K562 treated with DMSO at 1 percent for 24 hours (cell line): ENCODE results near the gene ARHGAP8. TPM values are rescaled to one million over a fixed set of nuclear protein-coding genes. Genes with fewer than 3 reads are reported as not detected.

ENCODE experiments used
- total RNA-seq: library from RNA; unstranded; fragments of 300-600 nt; gene quantifications from 2 replicates; pipeline ENCODE4 v1.2.3, GENCODE V29; 2022; ENCODE audit warnings: low read depth; ENCODE audit not compliant: insufficient read depth

ARHGAP8 gene
- total RNA-seq: 1.0 and 1.7 TPM in 2 replicates

DNA sequence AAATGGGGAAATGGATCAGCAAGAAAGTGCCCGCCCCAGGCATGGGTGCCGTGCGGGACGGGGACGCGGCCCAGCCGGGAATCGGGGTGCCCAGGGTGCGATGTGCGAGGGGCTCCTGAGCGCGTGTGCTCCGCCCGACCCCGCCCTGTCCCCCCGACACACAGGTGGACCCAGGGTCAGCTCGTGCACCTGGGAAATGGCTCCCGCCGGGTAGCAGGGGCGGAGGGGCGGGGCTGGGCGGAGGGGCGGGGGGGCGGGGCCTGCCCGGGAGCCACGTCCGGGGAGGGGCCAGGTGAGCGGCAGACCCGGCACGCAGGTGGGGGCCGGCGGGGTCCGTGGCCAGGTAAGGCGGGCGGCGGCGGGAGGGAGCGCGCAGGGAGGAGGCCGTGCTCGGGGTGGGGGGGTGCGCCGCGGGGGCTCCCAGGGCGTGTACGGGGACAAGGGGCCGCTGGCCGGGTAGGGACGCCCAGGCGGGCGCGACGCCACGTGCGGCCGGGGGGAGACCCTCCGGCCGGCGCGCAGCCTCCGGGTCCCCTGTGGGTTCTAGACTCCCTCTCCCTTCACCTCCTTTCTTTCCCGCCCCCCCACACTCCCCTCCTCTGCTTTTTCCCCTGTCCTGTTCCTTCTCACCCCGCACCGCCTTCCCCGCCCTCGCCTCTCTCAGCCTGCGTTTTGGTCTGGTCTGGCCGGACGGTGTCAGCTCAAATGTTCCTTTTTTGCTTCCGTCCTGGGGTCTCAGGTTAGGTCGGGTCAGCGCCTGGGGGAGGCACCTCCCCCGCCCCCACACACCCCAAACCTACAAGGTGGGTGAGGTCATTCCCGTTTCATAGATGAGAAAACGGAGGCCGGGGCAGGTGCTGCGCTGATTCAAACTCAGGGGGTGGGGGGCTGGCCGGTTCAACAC is at the start of gene ARHGAP8:
Gene ARHGAP8 (plus strand): TSS at position 291 of the 904 bp plus-strand sequence. CDS start 33,953 bp downstream, outside the sequence.

Other genes starting within 250 kb of the ARHGAP8 start
- gene PRR5, start 50.4 kb upstream of the ARHGAP8 start, total RNA-seq: 9.8 and 12.0 TPM in 2 replicates